Measurements from ENCODE around the gene HOXA5. TPM values are rescaled to one million over a fixed set of nuclear protein-coding genes. Genes with fewer than 3 reads are reported as not detected.
A peak's percentile ranks its signal among the peaks of the same experiment; 100 is the strongest.

Gene HOXA5
- total RNA-seq, 1 donor from 2014 or later, result 5.6 TPM

GRCh38 chr7:27116031-27116961, 27.2 kb downstream of the HOXA5 start:
- ATAC-seq, result no peak

- peak; percentile 5 for ATAC-seq
These were observed 28.1 kb downstream of the HOXA5 start for GRCh38 chr7:27115221-27116026.

GRCh38 chr7:27114881-27115220, 28.6 kb downstream of the HOXA5 start:
- ATAC-seq, result no peak

GRCh38 chr7:27113991-27114769, 29.3 kb downstream of the HOXA5 start:
- ATAC-seq, result peak; percentile 21

GRCh38 chr7:27112955-27113949, 30.2 kb downstream of the HOXA5 start:
- peak; percentile 70 for ATAC-seq

- no peak for ATAC-seq
These were observed 31.1 kb downstream of the HOXA5 start for GRCh38 chr7:27112361-27112760.

- ATAC-seq, result no peak
These were observed 31.7 kb downstream of the HOXA5 start for GRCh38 chr7:27111751-27112277.

GRCh38 chr7:27111042-27111750, 32.3 kb downstream of the HOXA5 start:
- peak; percentile 57 for ATAC-seq

- ATAC-seq, result peak; percentile 50
These were observed 33.1 kb downstream of the HOXA5 start for GRCh38 chr7:27110186-27111031.

GRCh38 chr7:27109466-27110185, 33.9 kb downstream of the HOXA5 start:
- no peak for ATAC-seq

- peak; percentile 34 for ATAC-seq
These were observed 34.9 kb downstream of the HOXA5 start for GRCh38 chr7:27108390-27109127.

GRCh38 chr7:27107391-27108381, 35.8 kb downstream of the HOXA5 start:
- peak; percentile 3 for ATAC-seq

- no peak for ATAC-seq
These were observed 36.6 kb downstream of the HOXA5 start for GRCh38 chr7:27106901-27107240.

- no peak for ATAC-seq
These were observed 37.1 kb downstream of the HOXA5 start for GRCh38 chr7:27106181-27106900.

GRCh38 chr7:27105301-27106031, 38.0 kb downstream of the HOXA5 start:
- ATAC-seq, result no peak

Measured in esophagus mucosa (tissue), 1 donor.